Adrenal gland (tissue), 5 donors: Measurements from ENCODE around the gene UBR3.

ENCODE experiments used
- POLR2A ChIP-seq, 2 donors: fragments of 450-650 bp; IDR thresholded peaks; one replicate each; pipeline ENCODE4 v1.6.1; 2017; ENCODE audit warnings: antibody characterized with exemption in 2 of 2, mild to moderate bottlenecking in 2 of 2, moderate library complexity in 1 of 2
- TF ChIP-seq, protein P1 (sequence below), 6 experiments: fragments of 450-650 bp in 4 of 6; fragments of 200-600 bp in 2 of 6; sonication (generic) in 1 of 6; IDR thresholded peaks; 1 replicate in 5 of 6; 2 replicates in 1 of 6; pipeline versions ENCODE4 v1.5.1 to v1.8.0; 2016 to 2021; ENCODE audit warnings: antibody characterized with exemption in 6 of 6, mild to moderate bottlenecking in 2 of 6, moderate library complexity in 1 of 6
- donor health status: DM: no; HTN: no; CAD: no.

DNA sequence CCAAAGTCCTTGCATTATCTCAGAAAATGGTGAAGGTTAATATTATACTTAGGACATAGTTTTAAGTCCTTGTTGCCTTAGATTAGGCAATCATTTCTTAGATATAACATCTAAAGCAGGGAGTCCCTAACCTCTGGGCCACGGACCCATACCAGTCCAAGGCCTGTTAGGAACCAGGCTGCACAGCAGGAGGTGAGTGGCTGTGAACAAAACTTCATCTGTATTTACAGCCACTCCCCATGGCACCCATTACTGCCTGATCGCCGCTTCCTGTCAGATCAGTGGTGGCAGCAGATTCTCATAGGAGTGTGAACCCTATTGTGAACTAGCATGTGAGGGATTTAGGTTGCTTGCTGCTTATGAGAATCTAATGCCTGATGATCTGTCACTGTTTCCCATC lies 264.2 kb downstream of the UBR3 start:
- TF ChIP-seq, protein P1, sequence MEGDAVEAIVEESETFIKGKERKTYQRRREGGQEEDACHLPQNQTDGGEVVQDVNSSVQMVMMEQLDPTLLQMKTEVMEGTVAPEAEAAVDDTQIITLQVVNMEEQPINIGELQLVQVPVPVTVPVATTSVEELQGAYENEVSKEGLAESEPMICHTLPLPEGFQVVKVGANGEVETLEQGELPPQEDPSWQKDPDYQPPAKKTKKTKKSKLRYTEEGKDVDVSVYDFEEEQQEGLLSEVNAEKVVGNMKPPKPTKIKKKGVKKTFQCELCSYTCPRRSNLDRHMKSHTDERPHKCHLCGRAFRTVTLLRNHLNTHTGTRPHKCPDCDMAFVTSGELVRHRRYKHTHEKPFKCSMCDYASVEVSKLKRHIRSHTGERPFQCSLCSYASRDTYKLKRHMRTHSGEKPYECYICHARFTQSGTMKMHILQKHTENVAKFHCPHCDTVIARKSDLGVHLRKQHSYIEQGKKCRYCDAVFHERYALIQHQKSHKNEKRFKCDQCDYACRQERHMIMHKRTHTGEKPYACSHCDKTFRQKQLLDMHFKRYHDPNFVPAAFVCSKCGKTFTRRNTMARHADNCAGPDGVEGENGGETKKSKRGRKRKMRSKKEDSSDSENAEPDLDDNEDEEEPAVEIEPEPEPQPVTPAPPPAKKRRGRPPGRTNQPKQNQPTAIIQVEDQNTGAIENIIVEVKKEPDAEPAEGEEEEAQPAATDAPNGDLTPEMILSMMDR (IDR thresholded peaks at IDR 0.05): no peak
- no peak for TF ChIP-seq POLR2A (IDR thresholded peaks at IDR 0.05)
